HL-60 (cell line): ENCODE measurements around the gene GRK7.

Source experiments
- DNase-seq, 2 experiments: peaks; one replicate each; pipeline ENCODE4 v3.0.0-alpha.2; 2010 to 2020; ENCODE audit warnings: low read depth in 1 of 2, low spot score in 1 of 2
- H3K27ac ChIP-seq: fragments of 250-450 bp; sonication (Bioruptor Pico); replicated peaks from 2 replicates; pipeline ENCODE4 v1.5.1; 2020; ENCODE audit warnings: mild to moderate bottlenecking, moderate library complexity
- H3K27me3 ChIP-seq: fragments of 250-450 bp; sonication (Bioruptor Pico); 2 replicates; pipeline ENCODE4 v1.5.1; 2021; ENCODE audit warnings: mild to moderate bottlenecking, moderate library complexity; ENCODE audit not compliant: insufficient read depth, poor library complexity, severe bottlenecking
- H3K4me3 ChIP-seq: replicated peaks from 2 replicates; pipeline ENCODE4 v1.5.1; 2011; ENCODE audit warnings: mild to moderate bottlenecking, control low read depth, low read length; ENCODE audit not compliant: insufficient read depth
- CTCF ChIP-seq: IDR thresholded peaks from one replicate; pipeline ENCODE4 v1.5.1; 2011; ENCODE audit warnings: low read length, control low read depth, inconsistent platforms; ENCODE audit not compliant: insufficient read depth
- GABPA ChIP-seq: IDR thresholded peaks from 2 replicates; pipeline ENCODE4 v1.6.1; 2012; ENCODE audit warnings: low read depth
- POLR2AphosphoS5 ChIP-seq: IDR thresholded peaks from 2 replicates; pipeline ENCODE4 v1.6.1; 2012; ENCODE audit warnings: low read depth
- REST ChIP-seq: IDR thresholded peaks from 2 replicates; pipeline ENCODE4 v1.6.1; 2012; ENCODE audit warnings: low read depth; ENCODE audit not compliant: insufficient replicate concordance
- SPI1 ChIP-seq: IDR thresholded peaks from 2 replicates; pipeline ENCODE4 v1.6.1; 2012; ENCODE audit warnings: low read depth, mild to moderate bottlenecking, borderline replicate concordance

Gene GRK7

GRCh38 chr3:141804778-141805639 is 41.8 kb downstream of the GRK7 start:
- TF ChIP-seq SPI1 (no peak), POLR2AphosphoS5 (no peak), GABPA (no peak), CTCF (no peak)
- no peak for DNase-seq
- Histone ChIP-seq H3K27ac (no peak overlapping the region), H3K4me3 (no peak overlapping the region), H3K27me3 (no peaks in the 10 kb centered on the region)

GRCh38 chr3:141807277-141808033 is 44.2 kb downstream of the GRK7 start:
- DNase-seq: no peak
- Histone ChIP-seq H3K27me3 (no peaks in the 10 kb centered on the region), H3K27ac (no peak overlapping the region), H3K4me3 (no peak overlapping the region)
- TF ChIP-seq GABPA: no peak
- TF ChIP-seq SPI1: no peak
- no peak for TF ChIP-seq POLR2AphosphoS5
- TF ChIP-seq REST: no peak
- no peak for TF ChIP-seq CTCF

GRCh38 chr3:141808586-141808985 is 45.4 kb downstream of the GRK7 start:
- peak overlapping the region; percentile 21; the same call in 1 of the 2 replicates for H3K27ac ChIP-seq
- DNase-seq: no peak
- H3K27me3 ChIP-seq: no peaks in the 10 kb centered on the region

More at GRCh38 chr3:141808586-141808985, 45.4 kb downstream of the GRK7 start:
- TF ChIP-seq SPI1 (no peak), REST (no peak), GABPA (no peak), CTCF (no peak), POLR2AphosphoS5 (no peak)
- H3K4me3 ChIP-seq: no peak overlapping the region
